ENCODE measurements around the gene C12orf75. TPM values are rescaled to one million over a fixed set of nuclear protein-coding genes. Genes with fewer than 3 reads are reported as not detected.

Gene C12orf75
- total RNA-seq (2016; rRNA removed; fragmentation: Illumina TruSeq; extraction: Trizol) (10.1 and 16.1 TPM in 2 replicates), polyA plus RNA-seq (2011; rRNA removed) (13.2 and 19.8 TPM in 2 replicates), polyA minus RNA-seq (2011; rRNA and poly(A)+ RNA removed; ENCODE audit: low replicate concordance) (1.1 and 5.6 TPM in 2 replicates), Bru-seq, nascent RNA (percentile 47 among the genes with signal in this experiment), BruChase-seq, experiment 1, labeled RNA remaining after a 6-hour chase (percentile 46 among the genes with signal in this experiment), BruChase-seq, experiment 2, labeled RNA remaining after a 2-hour chase (percentile 52 among the genes with signal in this experiment)
- total RNA-seq (2016; cell fraction: cytosol; rRNA removed; fragmentation: Illumina TruSeq; extraction: Trizol; ENCODE audit: low read depth), result 71.1 and 82.2 TPM in 2 replicates
- total RNA-seq (2016; cell fraction: insoluble cytoplasmic fraction; rRNA removed; fragmentation: Illumina TruSeq; extraction: Trizol), result 8.9 and 15.8 TPM in 2 replicates
- 64.7 and 80.3 TPM in 2 replicates for total RNA-seq (2016; cell fraction: membrane; rRNA removed; fragmentation: Illumina TruSeq; extraction: Trizol)
- total RNA-seq (2016; cell fraction: nucleus; rRNA removed; fragmentation: Illumina TruSeq; extraction: Trizol), result 6.3 and 7.4 TPM in 2 replicates
- 8.5 and 10.3 TPM in 2 replicates for polyA plus RNA-seq (2011; cell fraction: cytosol; rRNA removed)
- polyA plus RNA-seq (2011; cell fraction: nucleus; rRNA removed), result 2.6 and 4.3 TPM in 2 replicates
- 8.8 and 19.4 TPM in 2 replicates for polyA plus RNA-seq (2012)
- 130 and 134 TPM in 2 replicates for polyA plus RNA-seq (2016; cell fraction: cytosol; fragmentation: Illumina TruSeq; extraction: Trizol; ENCODE audit: low read depth)
- 14.7 and 17.0 TPM in 2 replicates for polyA plus RNA-seq (2016; cell fraction: insoluble cytoplasmic fraction; fragmentation: Illumina TruSeq; extraction: Trizol; ENCODE audit: low read depth)
- polyA plus RNA-seq (2016; cell fraction: membrane; fragmentation: Illumina TruSeq; extraction: Trizol; ENCODE audit: low read depth), result 83.7 and 94.5 TPM in 2 replicates
- polyA plus RNA-seq (2016; cell fraction: nucleus; fragmentation: Illumina TruSeq; extraction: Trizol; ENCODE audit: insufficient read depth, low read depth), result 9.2 and 11.9 TPM in 2 replicates
- 3.3 and 8.6 TPM in 2 replicates for polyA minus RNA-seq (2011; cell fraction: cytosol; rRNA and poly(A)+ RNA removed)
- 5.2 and 6.8 TPM in 2 replicates for polyA minus RNA-seq (2011; cell fraction: nucleus; rRNA and poly(A)+ RNA removed)
- long read RNA-seq, experiment 1, transcript C12orf75-201 (6 exons, 1,366 nt), result major isoform, 8 of 9 reads
- long read RNA-seq, experiment 1, partial matches to known transcripts, result 0 of 9 reads
- long read RNA-seq, experiment 1, other reads (novel, unspliced or antisense), result 1 of 9 reads
- long read RNA-seq, experiment 2, transcript C12orf75-201 (6 exons, 1,366 nt), result major isoform, 12 of 20 reads
- long read RNA-seq, experiment 2, partial matches to known transcripts, result 0 of 20 reads
- long read RNA-seq, experiment 2, other reads (novel, unspliced or antisense), result 8 of 20 reads

DNA sequence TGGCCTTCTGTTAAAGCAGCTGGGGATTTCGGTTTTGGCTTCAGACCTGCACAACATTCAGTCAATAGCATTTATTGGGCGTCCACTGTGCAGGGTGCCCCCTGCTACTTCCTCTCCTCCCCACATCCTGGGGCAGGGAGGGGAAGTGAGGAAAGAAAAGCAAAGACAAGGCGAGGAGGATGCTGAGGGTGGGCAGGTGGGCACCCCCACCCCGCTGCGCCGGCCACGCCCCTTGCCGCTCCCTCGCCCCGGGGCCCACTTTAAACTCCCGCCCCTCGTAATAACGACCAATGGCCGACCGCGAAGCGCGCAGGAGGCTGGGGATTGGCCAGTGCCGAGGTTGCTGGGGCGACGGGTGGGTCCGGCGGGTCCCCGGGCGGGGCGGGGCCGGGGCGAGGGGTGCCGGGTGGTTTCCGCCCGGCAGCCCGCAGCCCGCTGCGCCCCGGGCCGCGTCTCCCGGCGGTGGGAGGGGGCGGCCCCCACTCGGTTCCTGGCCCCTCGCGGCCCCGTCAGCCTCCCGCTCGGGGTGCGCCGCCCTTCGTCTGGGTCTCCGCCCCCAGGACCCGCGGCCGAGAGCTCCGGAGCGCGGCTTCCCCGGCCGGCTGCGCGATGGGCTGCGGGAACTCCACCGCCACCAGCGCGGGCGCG lies at the start of gene C12orf75:
TSS of gene C12orf75 (plus strand) at position 409 of the 648 bp plus-strand sequence. CDS start at position 610, 201 bp downstream.
- no peaks in the 10 kb centered on the region for H4K20me1 ChIP-seq (ENCODE audit: insufficient read depth, low read length)
- H2AFZ ChIP-seq (ENCODE audit: low read length), result peak within 1 kb of the TSS; percentile 86
- H3K9me3 ChIP-seq (ENCODE audit: low read length), result no peaks in the 10 kb centered on the region
- ATAC-seq (peak; percentile 96), DNase-seq (ENCODE audit: low spot score) (peak; percentile 67), FAIRE-seq (no peak)
- 0% methylated on average over 2 of the region's 66 CpGs for WGBS (ENCODE audit: low lambda C conversion rate)
- in situ Hi-C loops (cut with HindIII; ENCODE audit: extremely low pct_ligation_motif_present, low pct_unique_long_range_greater_than_20kb), result no loop called here
- peaks cover 18% of the 10 kb centered on the region for H3K4me1 ChIP-seq (ENCODE audit: insufficient read depth, low read length)
- no peaks in the 10 kb centered on the region for H3K36me3 ChIP-seq (replicated peaks in 1 of 2; ENCODE audit: control insufficient read depth in 1 of 2, insufficient read depth in 2 of 2, low read length in 2 of 2)
- peak within 1 kb of the TSS; percentile 95 for H3K4me2 ChIP-seq (ENCODE audit: low read depth, low read length)
- peak within 1 kb of the TSS; percentile 56 for H3K9ac ChIP-seq (ENCODE audit: insufficient read depth, low read depth, low read length)
- peak within 1 kb of the TSS; percentile 73 to 81 (median 81) for H3K4me3 ChIP-seq (replicated peaks in 1 of 3; ENCODE audit: insufficient read depth in 1 of 3, low read depth in 2 of 3, low read length in 3 of 3)
- intact Hi-C loops (cut with micrococcal nuclease; ENCODE audit: unreplicated experiment), result loop anchor here (5.0 kb wide), 1 partner anchor 98 kb away; no protein-coding TSS in a partner anchor
- no peak within 1 kb of the TSS for H3K27ac ChIP-seq (ENCODE audit: extremely low read length, insufficient read depth, low read length)
- H3K27me3 ChIP-seq (ENCODE audit: control insufficient read depth in 1 of 2, insufficient read depth in 2 of 2, low read length in 2 of 2), result no peaks in the 10 kb centered on the region
- no peaks in the 10 kb centered on the region for H3K79me2 ChIP-seq (ENCODE audit: insufficient read depth, low read length)
- BruUV-seq (replicated peaks), result no TSS peak
- CTCF ChIA-PET (ENCODE audit: low intra/inter-chr PET ratio, low total read pairs), result no interaction called here
- POLR2A ChIA-PET, result interaction anchor here (1.0 to 2.6 kb wide), 3 partner anchors 11 to 94 kb away, joined by 3 to 9 read pairs (median 3); partner anchors contain the start of gene APPL2
- TF ChIP-seq SMAD3 (CRISPR knock-in tag; IDR thresholded peaks at IDR 0.05), result no peak
- no peak for TF ChIP-seq ZIK1 (CRISPR knock-in tag; IDR thresholded peaks at IDR 0.05; ENCODE audit: borderline replicate concordance, low read depth)
- no peak for TF ChIP-seq ZFP90 (CRISPR knock-in tag; IDR thresholded peaks at IDR 0.05; ENCODE audit: borderline replicate concordance)
- no peak for TF ChIP-seq CAMTA2 (CRISPR knock-in tag; IDR thresholded peaks at IDR 0.05; ENCODE audit: borderline replicate concordance)
- TF ChIP-seq, protein P1, sequence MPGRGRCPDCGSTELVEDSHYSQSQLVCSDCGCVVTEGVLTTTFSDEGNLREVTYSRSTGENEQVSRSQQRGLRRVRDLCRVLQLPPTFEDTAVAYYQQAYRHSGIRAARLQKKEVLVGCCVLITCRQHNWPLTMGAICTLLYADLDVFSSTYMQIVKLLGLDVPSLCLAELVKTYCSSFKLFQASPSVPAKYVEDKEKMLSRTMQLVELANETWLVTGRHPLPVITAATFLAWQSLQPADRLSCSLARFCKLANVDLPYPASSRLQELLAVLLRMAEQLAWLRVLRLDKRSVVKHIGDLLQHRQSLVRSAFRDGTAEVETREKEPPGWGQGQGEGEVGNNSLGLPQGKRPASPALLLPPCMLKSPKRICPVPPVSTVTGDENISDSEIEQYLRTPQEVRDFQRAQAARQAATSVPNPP (CRISPR knock-in tag; IDR thresholded peaks at IDR 0.05), result 0 out of 2 replicates have a peak, but pooled peaks have one; percentile 46
- no peak for TF ChIP-seq HNF1A (IDR thresholded peaks at IDR 0.05; ENCODE audit: low read depth)
- no peak for TF ChIP-seq HNF1A (CRISPR knock-in tag; IDR thresholded peaks at IDR 0.05; ENCODE audit: borderline replicate concordance)
- peak; percentile 60; the same call in 1 of the 2 replicates for TF ChIP-seq ZNF274 (CRISPR knock-in tag; IDR thresholded peaks at IDR 0.05)
- TF ChIP-seq NCOR1 (IDR thresholded peaks at IDR 0.05; ENCODE audit: borderline replicate concordance, low read length), result no peak
- no peak for TF ChIP-seq SAFB2 (CRISPR knock-in tag; IDR thresholded peaks at IDR 0.05; ENCODE audit: borderline replicate concordance, low read depth)
- no peak for TF ChIP-seq ZSCAN20 (CRISPR knock-in tag; IDR thresholded peaks at IDR 0.05; ENCODE audit: borderline replicate concordance)
- no peak for TF ChIP-seq PHF20 (CRISPR knock-in tag; IDR thresholded peaks at IDR 0.05)
- no peak for TF ChIP-seq RBAK (CRISPR knock-in tag; IDR thresholded peaks at IDR 0.05)

Data from HepG2 (cell line).